ENCODE data around the gene TSPAN6. TPM values are rescaled to one million over a fixed set of nuclear protein-coding genes. Genes with fewer than 3 reads are reported as not detected.
A peak's percentile ranks its signal among the peaks of the same experiment; 100 is the strongest.

Gene TSPAN6
- total and polyA plus RNA-seq, 2 of the 13 experiments (the other 11 are each of a cell fraction or from before 2014, with no cell fraction given), result 78.9 to 133 TPM

- DNase-seq (ENCODE audit: low spot score) (no peak), FAIRE-seq (no peak), ATAC-seq (no peak)
- no peak overlapping the region for H3K9ac ChIP-seq (ENCODE audit: insufficient read depth, low read depth, low read length)
- peak overlapping the region; percentile 20 to 77 (median 66); a peak in 4 of 6 replicates for H3K4me3 ChIP-seq (replicated peaks in 1 of 3; ENCODE audit: insufficient read depth in 1 of 3, low read depth in 2 of 3, low read length in 3 of 3)
- no peaks in the 10 kb centered on the region for H4K20me1 ChIP-seq (ENCODE audit: insufficient read depth, low read length)
- no peaks in the 10 kb centered on the region; a peak in 1 of 5 replicates for H3K27me3 ChIP-seq (ENCODE audit: control insufficient read depth in 1 of 2, insufficient read depth in 2 of 2, low read length in 2 of 2)
- peaks cover 12% of the 10 kb centered on the region for H3K79me2 ChIP-seq (ENCODE audit: insufficient read depth, low read length)
- intact Hi-C loops (cut with micrococcal nuclease; ENCODE audit: unreplicated experiment) (no loop called here), in situ Hi-C loops (cut with HindIII; ENCODE audit: extremely low pct_ligation_motif_present, low pct_unique_long_range_greater_than_20kb) (no loop called here)
- POLR2A ChIA-PET, result no interaction called here
- peaks cover 1 to 4% of the 10 kb centered on the region in 2 experiments; a peak in 2 of 5 replicates for H3K36me3 ChIP-seq (replicated peaks in 1 of 2; ENCODE audit: control insufficient read depth in 1 of 2, insufficient read depth in 2 of 2, low read length in 2 of 2)
- no peak overlapping the region for H3K27ac ChIP-seq (ENCODE audit: extremely low read length, insufficient read depth, low read length)
- H3K9me3 ChIP-seq (ENCODE audit: low read length), result no peaks in the 10 kb centered on the region
- peaks cover 30% of the 10 kb centered on the region; the same call in 1 of the 2 replicates for H3K4me1 ChIP-seq (ENCODE audit: insufficient read depth, low read length)
- H2AFZ ChIP-seq (ENCODE audit: low read length), result no peak overlapping the region
- no TSS peak for BruUV-seq (replicated peaks)
- WGBS (ENCODE audit: low lambda C conversion rate), result 81% methylated on average over 5 of the region's 5 CpGs
- peak overlapping the region; percentile 64 for H3K4me2 ChIP-seq (ENCODE audit: low read depth, low read length)
- CTCF ChIA-PET (ENCODE audit: low intra/inter-chr PET ratio, low total read pairs), result no interaction called here
- TF ChIP-seq CAMTA2 (CRISPR knock-in tag; IDR thresholded peaks at IDR 0.05; ENCODE audit: borderline replicate concordance) (no peak), ZNF256 (CRISPR knock-in tag; conservative IDR thresholded peaks at IDR 0.05) (no peak), MAFF (IDR thresholded peaks at IDR 0.05; ENCODE audit: low read depth, low read length) (peak; percentile 52; the same call in 1 of the 2 replicates), NFE2 (CRISPR knock-in tag; IDR thresholded peaks at IDR 0.05) (no peak), ZNF318 (CRISPR knock-in tag; IDR thresholded peaks at IDR 0.05) (no peak), MAFK (conservative IDR thresholded peaks at IDR 0.05 in 1 of 2, IDR thresholded peaks at IDR 0.05 in 1 of 2; ENCODE audit: low read length in 2 of 2) (peak; percentile 57 to 67; a peak in 3 of 4 replicates), ZNF775 (CRISPR knock-in tag; IDR thresholded peaks at IDR 0.05; ENCODE audit: borderline replicate concordance) (no peak), ZNF562 (CRISPR knock-in tag; IDR thresholded peaks at IDR 0.05; ENCODE audit: borderline replicate concordance) (no peak), ONECUT2 (CRISPR knock-in tag; IDR thresholded peaks at IDR 0.05) (no peak), ZNF552 (CRISPR knock-in tag; IDR thresholded peaks at IDR 0.05; ENCODE audit: borderline replicate concordance) (no peak)
- TF ChIP-seq, protein P1, sequence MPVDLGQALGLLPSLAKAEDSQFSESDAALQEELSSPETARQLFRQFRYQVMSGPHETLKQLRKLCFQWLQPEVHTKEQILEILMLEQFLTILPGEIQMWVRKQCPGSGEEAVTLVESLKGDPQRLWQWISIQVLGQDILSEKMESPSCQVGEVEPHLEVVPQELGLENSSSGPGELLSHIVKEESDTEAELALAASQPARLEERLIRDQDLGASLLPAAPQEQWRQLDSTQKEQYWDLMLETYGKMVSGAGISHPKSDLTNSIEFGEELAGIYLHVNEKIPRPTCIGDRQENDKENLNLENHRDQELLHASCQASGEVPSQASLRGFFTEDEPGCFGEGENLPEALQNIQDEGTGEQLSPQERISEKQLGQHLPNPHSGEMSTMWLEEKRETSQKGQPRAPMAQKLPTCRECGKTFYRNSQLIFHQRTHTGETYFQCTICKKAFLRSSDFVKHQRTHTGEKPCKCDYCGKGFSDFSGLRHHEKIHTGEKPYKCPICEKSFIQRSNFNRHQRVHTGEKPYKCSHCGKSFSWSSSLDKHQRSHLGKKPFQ (CRISPR knock-in tag; IDR thresholded peaks at IDR 0.05; ENCODE audit: insufficient replicate concordance), result no peak
Observed at GRCh38 chrX:100635040-100635439, 1.6 kb downstream of the TSPAN6 start.

Data from HepG2 (cell line).